GM12892 (cell line): ENCODE results near the gene PKDREJ.

Source experiments
- POLR2A ChIP-seq: IDR thresholded peaks from 2 replicates; pipeline ENCODE4 v1.6.1; 2011; ENCODE audit warnings: low read depth, low read length, control low read depth
- POLR2AphosphoS5 ChIP-seq: IDR thresholded peaks from 2 replicates; pipeline ENCODE4 v1.6.1; 2011; ENCODE audit warnings: low read depth, low read length, control low read depth

DNA sequence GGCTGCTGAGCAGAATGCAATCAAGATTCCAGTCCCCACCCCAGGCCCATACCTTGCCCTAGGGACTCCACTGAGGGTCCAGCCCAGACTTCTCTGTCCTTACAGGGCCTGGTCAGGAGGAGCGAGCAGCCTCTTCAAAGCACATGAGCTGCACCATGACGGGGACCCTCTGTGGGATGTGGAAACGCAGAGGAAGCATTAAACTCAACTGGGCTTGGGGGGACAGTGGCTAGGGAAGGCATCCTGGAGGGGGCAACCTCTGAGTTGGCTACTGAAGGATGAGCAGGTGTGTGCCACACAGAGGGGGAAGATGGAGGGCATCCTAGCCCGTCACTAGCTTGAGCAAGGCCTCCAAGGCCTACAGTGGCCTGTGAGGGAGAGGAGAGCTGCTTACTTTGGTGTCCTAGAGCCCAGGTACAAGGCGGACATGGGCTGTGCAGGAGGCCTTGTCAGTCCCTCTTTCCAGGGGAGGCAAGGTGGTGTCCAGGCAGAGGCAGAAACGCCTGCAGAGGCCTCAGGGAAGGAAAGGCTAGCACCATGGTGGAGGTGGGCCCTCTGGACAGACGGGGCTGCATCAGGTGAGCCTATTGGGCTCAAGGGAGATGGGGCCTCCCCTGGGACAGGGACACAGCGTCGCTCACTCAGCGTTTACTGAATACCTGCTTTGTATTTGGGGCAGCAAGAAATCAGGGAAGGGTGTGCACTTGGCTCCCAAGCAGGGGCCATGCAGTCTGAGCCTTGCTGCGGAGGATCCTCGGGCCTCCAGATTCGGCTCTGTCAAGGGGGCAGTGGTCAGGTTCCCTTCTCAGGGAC lies 18.9 kb upstream of the PKDREJ start:
- no peak for TF ChIP-seq POLR2A
- TF ChIP-seq POLR2AphosphoS5: no peak
